WTC11 (cell line): ENCODE measurements around the gene JAZF1.

Experiments
- CREM ChIP-seq: sonication (generic); formaldehyde crosslinking; IDR thresholded peaks from 2 replicates; pipeline ENCODE4 v1.8.1; 2022; ENCODE audit warnings: mild to moderate bottlenecking, missing genetic modification reagents, moderate library complexity
- CTCF ChIP-seq: fragments of 200-600 bp; IDR thresholded peaks from 2 replicates; pipeline ENCODE4 v1.8.0; 2022; ENCODE audit warnings: antibody characterized with exemption
- JUN ChIP-seq: sonication (generic); formaldehyde crosslinking; IDR thresholded peaks from 2 replicates; pipeline ENCODE4 v1.8.0; 2023; ENCODE audit warnings: mild to moderate bottlenecking, missing genetic modification reagents
- NR3C1 ChIP-seq: sonication (generic); formaldehyde crosslinking; conservative IDR thresholded peaks from 2 replicates; pipeline ENCODE4 v1.8.1; 2023; ENCODE audit warnings: low read depth, mild to moderate bottlenecking, missing genetic modification reagents
- RELA ChIP-seq: sonication (generic); formaldehyde crosslinking; IDR thresholded peaks from 2 replicates; pipeline ENCODE4 v1.8.1; 2022; ENCODE audit warnings: missing genetic modification reagents, mild to moderate bottlenecking, borderline replicate concordance
- TF ChIP-seq, protein P1 (sequence below): sonication (generic); formaldehyde crosslinking; IDR thresholded peaks from 2 replicates; pipeline ENCODE4 v1.8.1; 2023; ENCODE audit warnings: mild to moderate bottlenecking, moderate library complexity, missing genetic modification reagents

DNA sequence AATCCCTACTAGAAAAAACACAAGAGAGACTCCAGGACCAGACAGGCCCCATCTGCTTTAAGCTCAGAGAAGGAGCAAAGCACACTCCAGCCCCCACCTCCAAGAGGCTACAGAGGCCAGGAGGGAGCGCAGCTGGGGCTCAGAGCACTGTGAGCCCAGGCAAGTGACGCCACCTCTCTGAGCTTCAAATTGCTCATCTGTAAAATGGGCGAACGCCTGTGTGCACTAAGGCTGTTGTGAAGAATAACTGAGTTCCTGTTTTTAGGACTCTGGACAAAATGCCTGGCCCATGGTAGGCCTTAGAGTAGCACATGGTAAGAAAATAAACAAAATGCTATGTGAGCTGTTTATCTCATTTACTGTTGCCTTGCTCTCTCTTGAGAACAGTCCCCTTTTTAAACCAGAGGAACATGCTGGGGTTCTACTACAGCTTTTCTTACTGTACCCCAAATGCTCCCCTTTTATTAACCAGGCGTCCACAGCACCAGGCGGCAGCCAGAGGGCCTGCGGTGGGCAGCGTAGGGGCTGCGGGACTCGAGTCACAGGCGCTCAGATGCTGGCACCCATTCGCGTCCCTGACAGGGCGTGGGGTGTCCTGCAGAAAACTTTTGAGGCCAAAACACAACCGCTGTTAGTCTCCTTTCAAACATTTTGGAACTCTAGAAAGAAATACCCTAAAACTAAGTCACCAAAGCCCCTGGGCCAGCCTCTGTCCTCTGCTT is 336.9 kb downstream of the JAZF1 start:
- TF ChIP-seq CTCF, result no peak
- no peak for TF ChIP-seq CREM (CRISPR knock-in tag)
- TF ChIP-seq, protein P1, sequence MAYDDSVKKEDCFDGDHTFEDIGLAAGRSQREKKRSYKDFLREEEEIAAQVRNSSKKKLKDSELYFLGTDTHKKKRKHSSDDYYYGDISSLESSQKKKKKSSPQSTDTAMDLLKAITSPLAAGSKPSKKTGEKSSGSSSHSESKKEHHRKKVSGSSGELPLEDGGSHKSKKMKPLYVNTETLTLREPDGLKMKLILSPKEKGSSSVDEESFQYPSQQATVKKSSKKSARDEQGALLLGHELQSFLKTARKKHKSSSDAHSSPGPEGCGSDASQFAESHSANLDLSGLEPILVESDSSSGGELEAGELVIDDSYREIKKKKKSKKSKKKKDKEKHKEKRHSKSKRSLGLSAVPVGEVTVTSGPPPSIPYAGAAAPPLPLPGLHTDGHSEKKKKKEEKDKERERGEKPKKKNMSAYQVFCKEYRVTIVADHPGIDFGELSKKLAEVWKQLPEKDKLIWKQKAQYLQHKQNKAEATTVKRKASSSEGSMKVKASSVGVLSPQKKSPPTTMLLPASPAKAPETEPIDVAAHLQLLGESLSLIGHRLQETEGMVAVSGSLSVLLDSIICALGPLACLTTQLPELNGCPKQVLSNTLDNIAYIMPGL, result no peak
- TF ChIP-seq RELA (CRISPR knock-in tag), result no peak
- TF ChIP-seq JUN (CRISPR knock-in tag), result no peak
- no peak for TF ChIP-seq NR3C1
